ENCODE data around the gene CETP.

CETP gene

GRCh38 chr16:56961851-56962281 lies at the start of gene CETP:
Gene CETP, plus strand, starts transcription at chr16:56961950. Its CDS starts 30 bp downstream, at chr16:56961980.
- DNase-seq: no peak
- no peak for ATAC-seq

GRCh38 chr16:56912746-56913708 lies 48.7 kb upstream of the CETP start:
- DNase-seq (peak; percentile 14), ATAC-seq (no peak)

- no peak for ATAC-seq
- DNase-seq: no peak
These were observed 46.9 kb upstream of the CETP start for GRCh38 chr16:56914896-56915295.

- ATAC-seq (no peak), DNase-seq (no peak)
These were observed 46.2 kb upstream of the CETP start for GRCh38 chr16:56915336-56916119.

GRCh38 chr16:56916571-56917403 lies 45.0 kb upstream of the CETP start:
- peak; percentile 32 for DNase-seq
- ATAC-seq: peak; percentile 68

GRCh38 chr16:56918467-56919012 lies 43.2 kb upstream of the CETP start:
- DNase-seq (no peak), ATAC-seq (no peak)

GRCh38 chr16:56919099-56919800 lies 42.5 kb upstream of the CETP start:
- peak; percentile 62 for ATAC-seq

GRCh38 chr16:56921571-56921970 lies 40.2 kb upstream of the CETP start:
- DNase-seq: no peak
- ATAC-seq: no peak

More at GRCh38 chr16:56919099-56919800, 42.5 kb upstream of the CETP start:
- DNase-seq: no peak

- ATAC-seq (no peak), DNase-seq (no peak)
These were observed 38.2 kb upstream of the CETP start for GRCh38 chr16:56923481-56924091.

- ATAC-seq (no peak), DNase-seq (no peak)
These were observed 34.3 kb upstream of the CETP start for GRCh38 chr16:56927471-56927870.

GRCh38 chr16:56929639-56930038 lies 32.1 kb upstream of the CETP start:
- DNase-seq (no peak), ATAC-seq (no peak)

GRCh38 chr16:56930486-56931270 lies 31.1 kb upstream of the CETP start:
- no peak for ATAC-seq
- peak; percentile 17 for DNase-seq

- DNase-seq (no peak), ATAC-seq (peak; percentile 12)
These were observed 30.4 kb upstream of the CETP start for GRCh38 chr16:56931271-56931891.

- ATAC-seq: peak; percentile 96
These were observed 29.6 kb upstream of the CETP start, which contains the start of gene HERPUD1 for GRCh38 chr16:56931892-56932720. Gene HERPUD1, plus strand, starts transcription at chr16:56932142. Its CDS starts 103 bp downstream, at chr16:56932245.

GRCh38 chr16:56932721-56933619 lies 28.8 kb upstream of the CETP start:
- DNase-seq (peak; percentile 56), ATAC-seq (no peak)

More at GRCh38 chr16:56931892-56932720, 29.6 kb upstream of the CETP start, which contains the start of gene HERPUD1:
- peak; percentile 99 for DNase-seq

GRCh38 chr16:56933828-56934598 lies 27.7 kb upstream of the CETP start:
- ATAC-seq: no peak
- no peak for DNase-seq

All from stimulated activated naive CD8-positive, alpha-beta T cell treated with anti-CD3 and anti-CD28 coated beads, Interleukin-15, Interleukin-2, amounts not matched to agents 100 U/mL and 50 U/mL, for 24 hours (primary cell).